ENCODE data around the gene RAB11B. TPM values are rescaled to one million over a fixed set of nuclear protein-coding genes. Genes with fewer than 3 reads are reported as not detected.
A peak's percentile ranks its signal among the peaks of the same experiment; 100 is the strongest.

Gene RAB11B
- total and polyA plus RNA-seq, 2 of the 13 experiments (the other 11 are each of a cell fraction or from before 2014, with no cell fraction given): 6.0 to 28.4 TPM

DNA sequence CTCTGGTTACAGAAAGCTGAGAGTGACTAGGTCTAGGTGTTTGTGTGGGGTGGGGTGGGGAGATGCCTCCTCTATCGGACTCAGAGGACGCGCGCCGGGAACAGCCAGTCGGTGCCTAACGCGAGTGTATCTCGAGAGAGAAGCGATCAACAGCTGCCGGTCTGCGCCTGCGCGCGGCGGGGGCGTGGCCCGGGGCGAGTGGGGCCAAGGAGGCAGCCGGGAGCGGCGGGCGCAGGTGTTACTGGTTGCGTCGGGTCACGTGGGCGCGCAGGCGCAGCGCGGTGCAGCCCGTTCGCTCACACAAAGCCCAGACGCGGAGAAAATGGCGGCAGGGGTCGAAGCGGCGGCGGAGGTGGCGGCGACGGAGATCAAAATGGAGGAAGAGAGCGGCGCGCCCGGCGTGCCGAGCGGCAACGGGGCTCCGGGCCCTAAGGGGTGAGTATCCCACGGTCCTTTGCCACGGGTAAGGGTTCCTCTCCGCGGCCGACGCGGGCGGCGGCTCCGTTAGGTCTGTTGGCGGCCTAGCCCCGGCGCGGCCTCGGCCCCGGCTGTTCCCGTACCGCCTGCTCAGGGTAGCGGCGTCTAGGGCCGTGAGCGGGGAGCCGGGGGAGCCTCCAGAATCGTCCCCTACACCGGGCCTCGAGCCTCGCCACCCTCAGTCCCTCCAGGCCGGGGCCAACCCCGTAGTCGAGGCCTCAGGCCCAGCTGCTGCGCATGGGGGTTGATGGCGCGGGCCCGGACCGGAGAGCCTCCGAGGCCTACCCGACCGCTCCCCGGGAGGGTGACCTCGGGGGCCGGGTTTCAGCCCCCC is 54.7 kb downstream of the RAB11B start, which contains the start of gene HNRNPM (continued):
- TF ChIP-seq, protein P1, sequence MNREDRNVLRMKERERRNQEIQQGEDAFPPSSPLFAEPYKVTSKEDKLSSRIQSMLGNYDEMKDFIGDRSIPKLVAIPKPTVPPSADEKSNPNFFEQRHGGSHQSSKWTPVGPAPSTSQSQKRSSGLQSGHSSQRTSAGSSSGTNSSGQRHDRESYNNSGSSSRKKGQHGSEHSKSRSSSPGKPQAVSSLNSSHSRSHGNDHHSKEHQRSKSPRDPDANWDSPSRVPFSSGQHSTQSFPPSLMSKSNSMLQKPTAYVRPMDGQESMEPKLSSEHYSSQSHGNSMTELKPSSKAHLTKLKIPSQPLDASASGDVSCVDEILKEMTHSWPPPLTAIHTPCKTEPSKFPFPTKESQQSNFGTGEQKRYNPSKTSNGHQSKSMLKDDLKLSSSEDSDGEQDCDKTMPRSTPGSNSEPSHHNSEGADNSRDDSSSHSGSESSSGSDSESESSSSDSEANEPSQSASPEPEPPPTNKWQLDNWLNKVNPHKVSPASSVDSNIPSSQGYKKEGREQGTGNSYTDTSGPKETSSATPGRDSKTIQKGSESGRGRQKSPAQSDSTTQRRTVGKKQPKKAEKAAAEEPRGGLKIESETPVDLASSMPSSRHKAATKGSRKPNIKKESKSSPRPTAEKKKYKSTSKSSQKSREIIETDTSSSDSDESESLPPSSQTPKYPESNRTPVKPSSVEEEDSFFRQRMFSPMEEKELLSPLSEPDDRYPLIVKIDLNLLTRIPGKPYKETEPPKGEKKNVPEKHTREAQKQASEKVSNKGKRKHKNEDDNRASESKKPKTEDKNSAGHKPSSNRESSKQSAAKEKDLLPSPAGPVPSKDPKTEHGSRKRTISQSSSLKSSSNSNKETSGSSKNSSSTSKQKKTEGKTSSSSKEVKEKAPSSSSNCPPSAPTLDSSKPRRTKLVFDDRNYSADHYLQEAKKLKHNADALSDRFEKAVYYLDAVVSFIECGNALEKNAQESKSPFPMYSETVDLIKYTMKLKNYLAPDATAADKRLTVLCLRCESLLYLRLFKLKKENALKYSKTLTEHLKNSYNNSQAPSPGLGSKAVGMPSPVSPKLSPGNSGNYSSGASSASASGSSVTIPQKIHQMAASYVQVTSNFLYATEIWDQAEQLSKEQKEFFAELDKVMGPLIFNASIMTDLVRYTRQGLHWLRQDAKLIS (CRISPR knock-in tag; IDR thresholded peaks at IDR 0.05): 0 out of 2 replicates have a peak, but pooled peaks have one; percentile 10
- TF ChIP-seq JUND (CRISPR knock-in tag; IDR thresholded peaks at IDR 0.05): no peak
- no peak for TF ChIP-seq HNF4G (IDR thresholded peaks at IDR 0.05; ENCODE audit: borderline replicate concordance, low read depth, low read length)
- TF ChIP-seq HNF4G (CRISPR knock-in tag; IDR thresholded peaks at IDR 0.05; ENCODE audit: borderline replicate concordance, low read depth): 0 out of 2 replicates have a peak, but pooled peaks have one; percentile 7
- TF ChIP-seq ZNF335 (CRISPR knock-in tag; IDR thresholded peaks at IDR 0.05): no peak
- peak; percentile 14 for TF ChIP-seq ZNF543 (CRISPR knock-in tag; IDR thresholded peaks at IDR 0.05)
- peak; percentile 74; the same call in 1 of the 2 replicates for TF ChIP-seq ZNF296 (CRISPR knock-in tag; conservative IDR thresholded peaks at IDR 0.05)
- TF ChIP-seq, protein P2, sequence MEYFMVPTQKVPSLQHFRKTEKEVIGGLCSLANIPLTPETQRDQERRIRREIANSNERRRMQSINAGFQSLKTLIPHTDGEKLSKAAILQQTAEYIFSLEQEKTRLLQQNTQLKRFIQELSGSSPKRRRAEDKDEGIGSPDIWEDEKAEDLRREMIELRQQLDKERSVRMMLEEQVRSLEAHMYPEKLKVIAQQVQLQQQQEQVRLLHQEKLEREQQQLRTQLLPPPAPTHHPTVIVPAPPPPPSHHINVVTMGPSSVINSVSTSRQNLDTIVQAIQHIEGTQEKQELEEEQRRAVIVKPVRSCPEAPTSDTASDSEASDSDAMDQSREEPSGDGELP (IDR thresholded peaks at IDR 0.05; ENCODE audit: borderline replicate concordance, low read depth): no peak
- TF ChIP-seq, protein P3, sequence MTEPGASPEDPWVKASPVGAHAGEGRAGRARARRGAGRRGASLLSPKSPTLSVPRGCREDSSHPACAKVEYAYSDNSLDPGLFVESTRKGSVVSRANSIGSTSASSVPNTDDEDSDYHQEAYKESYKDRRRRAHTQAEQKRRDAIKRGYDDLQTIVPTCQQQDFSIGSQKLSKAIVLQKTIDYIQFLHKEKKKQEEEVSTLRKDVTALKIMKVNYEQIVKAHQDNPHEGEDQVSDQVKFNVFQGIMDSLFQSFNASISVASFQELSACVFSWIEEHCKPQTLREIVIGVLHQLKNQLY (CRISPR knock-in tag; IDR thresholded peaks at IDR 0.05): no peak
- no peak for TF ChIP-seq JDP2 (CRISPR knock-in tag; IDR thresholded peaks at IDR 0.05; ENCODE audit: borderline replicate concordance)
- no peak for TF ChIP-seq ZNF646 (CRISPR knock-in tag; IDR thresholded peaks at IDR 0.05)
- TF ChIP-seq PAWR (CRISPR knock-in tag; IDR thresholded peaks at IDR 0.05; ENCODE audit: borderline replicate concordance): no peak
- TF ChIP-seq, protein P4, sequence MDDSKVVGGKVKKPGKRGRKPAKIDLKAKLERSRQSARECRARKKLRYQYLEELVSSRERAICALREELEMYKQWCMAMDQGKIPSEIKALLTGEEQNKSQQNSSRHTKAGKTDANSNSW (CRISPR knock-in tag; IDR thresholded peaks at IDR 0.05; ENCODE audit: borderline replicate concordance): no peak
- TF ChIP-seq ZBTB8A (CRISPR knock-in tag; IDR thresholded peaks at IDR 0.05; ENCODE audit: borderline replicate concordance, low read depth): no peak
- 0 out of 2 replicates have a peak, but pooled peaks have one; percentile 50 for TF ChIP-seq ZNF333 (CRISPR knock-in tag; IDR thresholded peaks at IDR 0.05; ENCODE audit: borderline replicate concordance)
- TF ChIP-seq GATAD1 (CRISPR knock-in tag; IDR thresholded peaks at IDR 0.05): peak; percentile 75; the same call in 1 of the 2 replicates
- peak; percentile 88 for TF ChIP-seq POLR2AphosphoS5 (IDR thresholded peaks at IDR 0.05; ENCODE audit: low read depth, low read length)
